OCI-LY1 (cell line): ENCODE measurements around the gene SRRM5.

Source experiments
- H2AFZ ChIP-seq: fragments of 200-600 bp; sonication (generic), shearing (Covaris generic); 2 replicates; pipeline ENCODE4 v1.6.0; 2014; ENCODE audit warnings: antibody characterized with exemption, mild to moderate bottlenecking, low read length
- H3F3A ChIP-seq: fragments of 200-600 bp; sonication (generic), shearing (Covaris generic); 2 replicates; pipeline ENCODE4 v1.6.0; 2014; ENCODE audit warnings: mild to moderate bottlenecking, antibody characterized with exemption, low read length, moderate library complexity; ENCODE audit not compliant: insufficient read depth
- H3K27ac ChIP-seq: fragments of 200-600 bp; sonication (generic); 2 replicates; pipeline ENCODE4 v1.5.1; 2014; ENCODE audit warnings: low read length, mixed run types, mild to moderate bottlenecking, low read depth; ENCODE audit not compliant: poor library complexity, severe bottlenecking
- H3K27me3 ChIP-seq: fragments of 200-600 bp; sonication (generic); 2 replicates; pipeline ENCODE4 v1.6.0; 2014; ENCODE audit warnings: antibody characterized with exemption, mild to moderate bottlenecking, low read length, moderate library complexity; ENCODE audit not compliant: insufficient read depth
- H3K36me3 ChIP-seq: fragments of 200-600 bp; sonication (generic); 2 replicates; pipeline ENCODE4 v1.6.1; 2014; ENCODE audit warnings: mild to moderate bottlenecking, antibody characterized with exemption, low read length, moderate library complexity, mixed read lengths; ENCODE audit not compliant: insufficient read depth
- H3K4me1 ChIP-seq: fragments of 200-600 bp; sonication (generic); 2 replicates; pipeline ENCODE4 v1.5.1; 2014; ENCODE audit warnings: mild to moderate bottlenecking, low read length, moderate library complexity; ENCODE audit not compliant: insufficient read depth, severe bottlenecking
- H3K4me2 ChIP-seq: fragments of 200-600 bp; sonication (generic), shearing (Covaris generic); 2 replicates; pipeline ENCODE4 v1.6.1; 2014; ENCODE audit warnings: low read length
- H3K4me3 ChIP-seq: fragments of 200-600 bp; sonication (generic); 2 replicates; pipeline ENCODE4 v1.5.1; 2014; ENCODE audit warnings: low read length, low read depth, mild to moderate bottlenecking, mixed read lengths; ENCODE audit not compliant: poor library complexity, severe bottlenecking
- H3K79me2 ChIP-seq: fragments of 200-600 bp; shearing (Covaris generic); 2 replicates; pipeline ENCODE4 v1.6.1; 2016; ENCODE audit warnings: mixed run types, low read length, mixed read lengths; ENCODE audit not compliant: insufficient read depth
- H3K9ac ChIP-seq: fragments of 200-600 bp; sonication (generic), shearing (Covaris generic); 2 replicates; pipeline ENCODE4 v1.6.1; 2014; ENCODE audit warnings: mild to moderate bottlenecking, low read length, mixed read lengths
- H3K9me2 ChIP-seq: fragments of 200-600 bp; sonication (generic), shearing (Covaris generic); 2 replicates; pipeline ENCODE4 v1.6.1; 2014; ENCODE audit warnings: low read depth, mild to moderate bottlenecking, low read length, mixed read lengths
- H3K9me3 ChIP-seq: fragments of 200-600 bp; shearing (Covaris generic); 2 replicates; pipeline ENCODE4 v1.6.1; 2014; ENCODE audit warnings: low read length, mixed read lengths
- H4K20me1 ChIP-seq: fragments of 200-600 bp; sonication (generic), shearing (Covaris generic); 2 replicates; pipeline ENCODE4 v1.6.0; 2016; ENCODE audit warnings: mild to moderate bottlenecking, low read length; ENCODE audit not compliant: insufficient read depth
- CTCF ChIP-seq: fragments of 200-600 bp; sonication (generic), shearing (Covaris generic); IDR thresholded peaks from 2 replicates; pipeline ENCODE4 v1.5.1; 2017; ENCODE audit warnings: mild to moderate bottlenecking, antibody characterized with exemption, low read length, moderate library complexity, mixed read lengths
- EZH2 ChIP-seq: fragments of 200-600 bp; sonication (generic), shearing (Covaris generic); IDR thresholded peaks from 2 replicates; pipeline ENCODE4 v1.8.0; 2017; ENCODE audit warnings: borderline replicate concordance, mixed run types, mild to moderate bottlenecking, antibody characterized with exemption, low read length, moderate library complexity, mixed read lengths

The SRRM5 gene

GRCh38 chr19:43610493-43610892 lies 1.4 kb upstream of the SRRM5 start:
- Histone ChIP-seq H3K4me1 (no peaks in the 10 kb centered on the region), H3K4me2 (no peak overlapping the region), H3K27ac (no peak overlapping the region), H3K9me2 (no peaks in the 10 kb centered on the region), H3K9me3 (no peaks in the 10 kb centered on the region), H2AFZ (no peak overlapping the region), H3K9ac (no peak overlapping the region), H3K4me3 (no peak overlapping the region), H3F3A (no peaks in the 10 kb centered on the region), H4K20me1 (no peaks in the 10 kb centered on the region), H3K36me3 (peaks cover 63% of the 10 kb centered on the region), H3K79me2 (0 out of 2 replicates have a peak, but pooled peaks cover 6% of the 10 kb centered on the region), H3K27me3 (no peaks in the 10 kb centered on the region)
- no peak for TF ChIP-seq EZH2
- TF ChIP-seq CTCF, result no peak

GRCh38 chr19:43612374-43612773 lies 486 bp downstream of the SRRM5 start:
- Histone ChIP-seq H3F3A (no peaks in the 10 kb centered on the region), H3K4me3 (no peak overlapping the region), H3K4me1 (peaks cover 6% of the 10 kb centered on the region), H3K4me2 (no peak overlapping the region), H4K20me1 (no peaks in the 10 kb centered on the region), H3K9ac (no peak overlapping the region), H3K27me3 (no peaks in the 10 kb centered on the region), H3K9me3 (no peaks in the 10 kb centered on the region), H3K36me3 (peaks cover 49% of the 10 kb centered on the region), H3K27ac (no peak overlapping the region), H3K9me2 (no peaks in the 10 kb centered on the region), H3K79me2 (peaks cover 22% of the 10 kb centered on the region), H2AFZ (no peak overlapping the region)
- TF ChIP-seq CTCF, result no peak
- TF ChIP-seq EZH2, result no peak

- no peak for TF ChIP-seq CTCF
- TF ChIP-seq EZH2, result no peak
- no peaks in the 10 kb centered on the region for H3K27me3 ChIP-seq
- H3K9me2 ChIP-seq, result no peaks in the 10 kb centered on the region
- peaks cover 35% of the 10 kb centered on the region for H3K79me2 ChIP-seq
- no peaks in the 10 kb centered on the region for H4K20me1 ChIP-seq
- no peaks in the 10 kb centered on the region for H3F3A ChIP-seq
- H3K4me1 ChIP-seq, result peaks cover 29% of the 10 kb centered on the region
- H3K4me2 ChIP-seq, result no peak overlapping the region
- no peak overlapping the region for H3K27ac ChIP-seq
- peaks cover 30% of the 10 kb centered on the region for H3K36me3 ChIP-seq
- H2AFZ ChIP-seq, result no peak overlapping the region
- no peak overlapping the region for H3K4me3 ChIP-seq
- H3K9ac ChIP-seq, result no peak overlapping the region; the same call in 1 of the 2 replicates
- H3K9me3 ChIP-seq, result no peaks in the 10 kb centered on the region
Observed at GRCh38 chr19:43616306-43616705, 4.4 kb downstream of the SRRM5 start.
